GM21526 (cell line): Measurements from ENCODE around the gene ZBTB45.
A peak's percentile ranks its signal among the peaks of the same experiment; 100 is the strongest.

Experiments
- ATAC-seq: cut with Tn5 transposase; IDR thresholded peaks from one replicate; pipeline ENCODE4 v1.9.1; 2021; ENCODE audit warnings: moderate library complexity; ENCODE audit not compliant: unreplicated experiment, low FRiP score

The ZBTB45 gene

GRCh38 chr19:58519355-58520256, at the start of gene ZBTB45:
Gene ZBTB45, minus strand, starts transcription at chr19:58519810. Its CDS starts 2,137 bp downstream, at chr19:58517673.
- peak; percentile 76 for ATAC-seq

- ATAC-seq = no peak
Observed at GRCh38 chr19:58568453-58569130, 49.0 kb upstream of the ZBTB45 start.

GRCh38 chr19:58566989-58567388, 47.4 kb upstream of the ZBTB45 start:
- no peak for ATAC-seq

GRCh38 chr19:58563823-58564222, 44.2 kb upstream of the ZBTB45 start:
- ATAC-seq = no peak

GRCh38 chr19:58563034-58563573, 43.5 kb upstream of the ZBTB45 start:
- ATAC-seq = no peak

- no peak for ATAC-seq
Observed at GRCh38 chr19:58562122-58563033, 42.8 kb upstream of the ZBTB45 start.

- ATAC-seq = no peak
Observed at GRCh38 chr19:58561373-58562121, 41.9 kb upstream of the ZBTB45 start.

GRCh38 chr19:58560921-58561320, 41.3 kb upstream of the ZBTB45 start:
- ATAC-seq = no peak

- no peak for ATAC-seq
Observed at GRCh38 chr19:58560007-58560887, 40.6 kb upstream of the ZBTB45 start.

- ATAC-seq = no peak
Observed at GRCh38 chr19:58559275-58560006, 39.8 kb upstream of the ZBTB45 start.

GRCh38 chr19:58558623-58559274, 39.1 kb upstream of the ZBTB45 start:
- ATAC-seq = peak; percentile 42

GRCh38 chr19:58558066-58558622, 38.5 kb upstream of the ZBTB45 start, which contains the start of gene UBE2M:
Gene UBE2M, minus strand, starts transcription at chr19:58558611. Its CDS starts 230 bp downstream, at chr19:58558381.
- no peak for ATAC-seq

GRCh38 chr19:58557221-58558065, 37.8 kb upstream of the ZBTB45 start:
- ATAC-seq = no peak

- ATAC-seq = no peak
Observed at GRCh38 chr19:58556622-58557220, 37.1 kb upstream of the ZBTB45 start.

- no peak for ATAC-seq
Observed at GRCh38 chr19:58555920-58556621, 36.5 kb upstream of the ZBTB45 start.
